ENCODE measurements around the gene MPHOSPH9. TPM values are rescaled to one million over a fixed set of nuclear protein-coding genes. Genes with fewer than 3 reads are reported as not detected.

MPHOSPH9 gene
- total RNA-seq, 1 donor: 68.9 TPM

DNA sequence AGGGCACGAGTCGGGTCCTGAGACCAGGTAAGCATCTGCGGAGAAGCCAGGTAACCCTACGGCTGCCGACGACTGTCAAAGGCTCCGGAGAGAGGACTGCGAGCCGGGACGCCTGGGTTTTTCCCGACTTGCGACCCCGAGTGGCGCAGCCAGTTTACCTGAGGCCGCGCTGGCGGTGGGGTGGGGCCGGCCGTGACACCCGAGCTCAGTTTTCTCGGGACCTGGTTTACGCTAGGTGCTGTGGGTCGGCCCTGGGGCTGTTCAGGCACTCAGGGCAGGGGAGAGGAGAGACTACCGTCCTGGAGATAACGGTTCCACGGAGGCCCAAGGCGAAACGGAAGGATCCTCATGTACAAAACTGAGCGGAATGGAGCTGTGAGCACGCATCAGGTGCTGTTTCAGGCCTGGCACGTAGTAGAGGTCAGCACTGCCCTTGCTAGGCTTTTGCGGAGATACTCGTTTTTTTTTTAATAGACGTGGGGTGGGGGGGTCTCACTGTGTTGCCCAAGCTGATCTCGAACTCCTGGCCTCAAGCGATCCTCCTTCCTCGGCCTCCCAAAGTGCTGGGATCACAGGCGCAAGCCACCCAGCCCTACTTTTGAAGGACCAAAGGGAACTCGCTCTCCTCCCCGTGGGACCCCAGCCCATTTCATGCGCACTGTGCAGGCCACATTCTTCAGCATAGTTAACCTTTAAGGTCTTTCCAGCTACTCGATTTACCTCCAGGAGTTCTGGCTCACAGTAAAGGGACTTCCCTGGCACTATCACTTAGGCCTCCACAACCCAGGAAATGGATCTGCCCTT, 766 bp upstream of the MPHOSPH9 start:
- no peak for TF ChIP-seq CTCF (IDR thresholded peaks at IDR 0.05; ENCODE audit: insufficient read depth, low read length)
- DNase-seq (ENCODE audit: low read depth): no peak
- peak overlapping the region; percentile 100 for H3K4me3 ChIP-seq (ENCODE audit: low read depth, low read length)

- TF ChIP-seq CTCF (IDR thresholded peaks at IDR 0.05; ENCODE audit: insufficient read depth, low read length): no peak
- no peak for DNase-seq (ENCODE audit: low read depth)
- H3K4me3 ChIP-seq (ENCODE audit: low read depth, low read length): peak overlapping the region; percentile 93
Measured at GRCh38 chr12:123232472-123232806, 502 bp downstream of the MPHOSPH9 start.

- no peak for TF ChIP-seq CTCF (IDR thresholded peaks at IDR 0.05; ENCODE audit: insufficient read depth, low read length)
- DNase-seq (ENCODE audit: low read depth): no peak
- H3K4me3 ChIP-seq (ENCODE audit: low read depth, low read length): peak overlapping the region; percentile 93
Measured at GRCh38 chr12:123231931-123232330, 1.0 kb downstream of the MPHOSPH9 start.

DNA sequence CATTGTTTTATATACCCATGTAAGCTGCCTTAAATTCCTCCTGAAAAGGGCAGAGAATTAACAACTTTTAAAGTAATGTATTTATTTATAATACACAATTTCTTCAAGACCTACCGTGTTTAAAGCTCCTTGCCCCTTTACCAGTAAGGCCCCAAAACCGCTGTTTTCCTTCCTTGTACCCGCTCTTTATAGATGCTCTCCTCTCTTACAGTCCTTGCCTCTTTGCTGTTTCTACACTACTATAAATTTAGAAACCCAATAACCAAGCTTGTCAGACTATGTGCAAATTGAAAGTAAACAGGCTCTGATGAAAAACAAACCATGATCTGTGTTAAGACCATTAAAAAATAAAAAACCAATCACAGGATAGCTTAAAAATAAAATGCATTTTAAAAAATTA, 3.9 kb downstream of the MPHOSPH9 start:
- no peak overlapping the region for H3K4me3 ChIP-seq (ENCODE audit: low read depth, low read length)
- no peak for TF ChIP-seq CTCF (IDR thresholded peaks at IDR 0.05; ENCODE audit: insufficient read depth, low read length)
- DNase-seq (ENCODE audit: low read depth): no peak

GRCh38 chr12:123227581-123228258, 5.2 kb downstream of the MPHOSPH9 start:
- H3K4me3 ChIP-seq (ENCODE audit: low read depth, low read length): no peak overlapping the region
- no peak for DNase-seq (ENCODE audit: low read depth)
- no peak for TF ChIP-seq CTCF (IDR thresholded peaks at IDR 0.05; ENCODE audit: insufficient read depth, low read length)

DNA sequence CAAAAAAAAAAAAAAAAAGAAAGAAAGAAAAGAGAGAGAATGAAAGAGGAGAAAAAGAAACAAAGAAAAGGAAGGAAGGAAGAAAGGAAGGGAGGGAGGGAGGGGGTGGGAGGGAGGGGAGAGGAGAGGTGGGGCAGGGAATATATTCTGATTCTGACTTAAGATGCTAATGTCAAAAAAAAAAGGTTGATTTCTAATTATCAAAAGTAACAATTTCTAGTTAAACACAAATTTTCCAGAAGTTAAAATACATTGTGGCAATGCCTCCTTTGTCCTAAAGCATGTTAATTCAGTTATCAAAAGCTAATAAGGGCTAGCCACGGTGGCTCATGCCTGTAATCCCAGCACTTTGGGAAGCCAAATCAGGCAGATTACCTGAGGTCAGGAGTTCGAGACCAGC, 7.5 kb downstream of the MPHOSPH9 start:
- no peak overlapping the region for H3K4me3 ChIP-seq (ENCODE audit: low read depth, low read length)
- TF ChIP-seq CTCF (IDR thresholded peaks at IDR 0.05; ENCODE audit: insufficient read depth, low read length): no peak
- DNase-seq (ENCODE audit: low read depth): no peak

All from fibroblast of the aortic adventitia (primary cell).